Embryonic facial prominence (tissue), 1 donor: ENCODE data around the gene ADGRL3.
"Not testable (repeated sequence)": the region's sequence is repeated elsewhere in the genome, so short reads cannot be mapped to it uniquely, and the experiment has no call there.

Experiments used
- DNase-seq: peaks from one replicate; pipeline ENCODE4 v3.0.0-alpha.2; 2016; ENCODE audit errors: extremely low spot score

The ADGRL3 gene

DNA sequence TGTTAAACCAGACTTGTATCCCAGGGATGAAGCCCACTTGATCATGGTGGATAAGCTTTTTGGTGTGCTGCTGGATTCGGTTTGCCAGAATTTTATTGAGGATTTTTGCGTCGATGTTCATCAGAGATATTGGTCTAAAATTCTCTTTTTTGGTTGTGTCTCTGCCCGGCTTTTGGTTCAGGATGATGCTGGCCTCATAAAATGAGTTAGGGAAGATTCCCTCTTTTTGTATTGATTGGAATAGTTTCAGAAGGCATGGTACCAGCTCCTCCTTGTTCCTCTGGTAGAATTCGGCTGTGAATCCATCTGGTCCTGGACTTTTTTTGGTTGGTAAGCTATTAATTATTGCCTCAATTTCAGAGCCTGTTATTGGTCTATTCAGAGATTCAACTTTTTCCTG lies 556.8 kb downstream of the ADGRL3 start:
- not testable (repeated sequence) for DNase-seq

DNA sequence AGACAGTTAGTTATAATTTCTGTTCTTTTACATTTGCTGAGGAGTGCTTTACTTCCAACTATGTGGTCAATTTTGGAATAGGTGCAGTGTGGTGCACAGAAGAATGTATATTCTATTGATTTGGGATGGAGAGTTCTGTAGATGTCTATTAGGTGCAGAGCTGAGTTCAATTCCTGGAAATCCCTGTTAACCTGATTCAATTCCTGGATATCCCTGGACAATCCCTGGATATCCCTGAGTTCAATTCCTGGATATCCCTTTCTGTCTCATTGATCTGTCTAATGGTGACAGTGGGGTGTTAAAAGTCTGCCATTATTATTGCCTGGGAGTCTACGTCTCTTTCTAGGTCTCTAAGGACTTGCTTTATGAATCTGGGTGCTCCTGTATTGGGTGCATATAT lies 557.9 kb downstream of the ADGRL3 start:
- DNase-seq: not testable (repeated sequence)

DNA sequence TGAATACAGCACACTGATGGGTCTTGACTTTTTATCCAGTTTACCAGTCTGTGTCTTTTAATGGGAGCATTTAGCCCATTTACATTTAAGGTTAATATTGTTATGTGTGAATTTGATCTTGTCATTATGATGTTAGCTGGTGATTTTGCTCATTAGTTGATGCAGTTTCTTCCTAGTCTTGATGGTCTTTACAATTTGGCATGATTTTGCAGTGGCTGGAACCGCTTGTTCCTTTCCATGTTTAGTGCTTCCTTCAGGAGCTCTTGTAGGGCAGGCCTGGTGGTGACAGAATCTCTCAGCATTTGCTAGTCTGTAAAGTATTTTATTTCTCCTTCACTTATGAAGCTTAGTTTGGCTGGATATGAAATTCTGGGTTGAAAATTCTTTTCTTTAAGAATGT lies 558.5 kb downstream of the ADGRL3 start:
- DNase-seq: not testable (repeated sequence)

DNA sequence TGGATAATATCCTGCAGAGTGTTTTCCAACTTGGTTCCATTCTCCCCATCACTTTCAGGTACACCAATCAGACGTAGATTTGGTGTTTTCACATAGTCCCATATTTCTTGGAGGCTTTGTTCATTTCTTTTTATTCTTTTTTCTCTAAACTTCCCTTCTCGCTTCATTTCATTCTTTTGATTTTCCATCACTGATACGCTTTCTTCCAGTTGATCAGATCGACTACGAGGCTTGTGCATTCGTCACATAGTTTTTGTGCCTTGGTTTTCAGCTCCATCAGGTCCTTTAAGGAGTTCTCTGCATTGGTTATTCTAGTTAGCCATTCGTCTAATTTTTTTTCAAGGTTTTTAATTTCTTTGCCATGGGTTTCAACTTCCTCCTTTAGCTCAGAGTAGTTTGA lies 559.1 kb downstream of the ADGRL3 start:
- not testable (repeated sequence) for DNase-seq

DNA sequence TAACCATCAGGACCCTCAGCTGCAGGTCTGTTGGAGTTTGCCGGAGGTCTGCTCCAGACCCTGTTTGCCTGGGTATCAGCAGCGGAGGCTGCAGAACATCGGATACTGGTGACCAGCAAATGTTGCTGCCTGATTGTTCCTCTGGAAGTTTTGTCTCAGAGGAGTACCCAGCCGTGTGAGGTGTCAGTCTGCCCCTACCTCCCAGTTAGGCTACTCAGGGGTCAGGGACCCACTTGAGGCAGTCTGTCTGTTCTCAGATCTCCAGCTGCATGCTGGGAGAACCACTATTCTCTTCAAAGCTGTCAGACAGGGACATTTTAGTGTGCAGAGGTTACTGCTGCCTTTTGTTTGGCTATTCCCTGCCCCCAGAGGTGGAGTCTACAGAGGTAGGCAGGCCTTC lies 559.8 kb downstream of the ADGRL3 start:
- DNase-seq: not testable (repeated sequence)

DNA sequence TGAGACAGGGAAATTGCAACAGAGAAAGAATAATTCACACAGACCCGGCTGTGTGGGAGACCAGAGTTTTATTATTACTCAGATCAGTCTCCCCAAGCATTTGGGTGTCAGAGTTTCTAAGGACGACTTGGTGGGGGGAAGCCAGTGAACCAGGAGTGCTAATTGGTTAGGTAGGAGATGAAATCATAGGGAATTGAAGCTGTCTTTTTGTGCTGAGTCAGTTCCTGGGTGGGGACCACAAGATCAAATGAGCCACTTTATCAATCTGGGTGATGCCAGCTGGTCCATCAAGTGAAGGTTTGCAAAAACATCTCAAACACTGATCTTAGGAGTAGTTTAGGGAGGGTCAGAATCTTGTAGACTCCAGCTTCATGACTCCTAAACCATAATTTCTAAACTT lies 560.7 kb downstream of the ADGRL3 start:
- no peak for DNase-seq

DNA sequence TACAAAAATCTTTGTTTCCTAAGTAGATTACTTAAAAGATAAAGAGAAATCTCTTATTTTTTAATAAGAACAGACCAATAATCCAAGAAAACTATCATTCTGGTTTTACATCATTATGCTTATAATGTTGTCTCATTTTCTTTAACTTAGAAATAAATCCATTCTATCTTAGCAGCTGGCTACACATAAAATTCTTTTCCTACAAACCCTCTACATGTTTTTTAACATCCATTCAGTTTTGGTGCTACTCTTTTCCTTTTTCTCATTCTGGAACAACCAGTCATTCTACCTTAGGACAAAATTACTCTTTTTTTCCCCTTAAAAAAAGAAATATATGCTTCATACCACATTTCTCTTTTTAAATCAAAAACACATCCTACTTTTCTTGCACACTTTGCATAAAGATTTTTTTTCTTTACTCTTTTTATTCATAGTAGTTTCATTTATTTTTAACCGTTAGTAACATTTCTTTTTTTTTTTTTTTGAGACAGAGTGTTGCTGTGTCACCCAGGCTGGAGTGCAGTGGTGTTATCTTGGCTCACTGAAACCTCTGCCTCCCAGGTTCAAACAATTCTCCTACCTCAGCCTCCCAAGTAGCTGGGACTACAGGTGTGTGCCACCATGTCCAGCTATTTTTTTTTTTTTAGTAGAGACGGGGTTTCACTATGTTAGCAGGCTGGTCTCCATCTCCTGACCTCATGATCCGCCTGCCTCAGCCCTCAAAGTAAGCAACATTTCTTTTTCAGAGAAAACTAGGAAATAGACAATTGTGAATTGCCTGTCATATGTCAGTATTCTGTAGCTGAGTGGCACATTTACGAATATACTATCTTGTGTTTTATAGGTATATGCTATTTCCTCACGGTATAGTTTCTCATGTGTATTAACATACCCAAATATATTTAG lies 562.8 kb downstream of the ADGRL3 start:
- DNase-seq: no peak

DNA sequence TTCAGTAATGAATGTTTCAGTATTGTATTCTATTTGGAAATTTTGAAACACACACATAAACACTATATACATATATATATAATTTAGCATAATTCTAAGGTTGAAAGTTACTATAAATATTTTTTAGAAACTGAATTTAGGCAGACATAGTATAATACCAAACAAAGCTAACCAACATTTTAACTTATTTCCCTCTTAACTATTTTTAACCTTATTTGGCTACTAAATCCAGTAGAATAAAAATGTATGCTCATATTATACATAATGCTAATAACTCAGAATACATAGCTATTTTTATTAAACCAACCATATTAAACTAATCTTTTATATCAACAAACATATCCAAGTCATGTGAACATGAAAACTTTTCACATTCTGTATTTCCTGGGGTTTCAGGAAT lies 563.6 kb downstream of the ADGRL3 start:
- no peak for DNase-seq

DNA sequence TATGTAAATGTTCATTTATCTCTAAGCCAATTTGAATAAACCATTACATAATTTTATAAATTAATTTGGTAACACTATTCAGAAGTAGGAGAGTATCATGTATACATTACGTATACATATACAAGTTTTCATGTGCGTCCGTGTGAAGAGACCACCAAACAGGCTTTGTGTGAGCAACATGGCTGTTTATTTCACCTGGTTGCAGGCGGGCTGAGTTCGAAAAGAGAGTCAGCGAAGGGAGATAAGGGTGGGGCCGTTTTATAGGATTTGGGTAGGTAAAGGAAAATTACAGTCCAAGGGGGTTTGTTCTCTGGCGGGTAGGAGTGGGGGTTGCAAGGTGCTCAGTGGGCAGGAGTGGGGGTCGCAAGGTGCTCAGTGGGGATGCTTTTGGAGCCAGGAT lies 564.0 kb downstream of the ADGRL3 start:
- not testable (repeated sequence) for DNase-seq

DNA sequence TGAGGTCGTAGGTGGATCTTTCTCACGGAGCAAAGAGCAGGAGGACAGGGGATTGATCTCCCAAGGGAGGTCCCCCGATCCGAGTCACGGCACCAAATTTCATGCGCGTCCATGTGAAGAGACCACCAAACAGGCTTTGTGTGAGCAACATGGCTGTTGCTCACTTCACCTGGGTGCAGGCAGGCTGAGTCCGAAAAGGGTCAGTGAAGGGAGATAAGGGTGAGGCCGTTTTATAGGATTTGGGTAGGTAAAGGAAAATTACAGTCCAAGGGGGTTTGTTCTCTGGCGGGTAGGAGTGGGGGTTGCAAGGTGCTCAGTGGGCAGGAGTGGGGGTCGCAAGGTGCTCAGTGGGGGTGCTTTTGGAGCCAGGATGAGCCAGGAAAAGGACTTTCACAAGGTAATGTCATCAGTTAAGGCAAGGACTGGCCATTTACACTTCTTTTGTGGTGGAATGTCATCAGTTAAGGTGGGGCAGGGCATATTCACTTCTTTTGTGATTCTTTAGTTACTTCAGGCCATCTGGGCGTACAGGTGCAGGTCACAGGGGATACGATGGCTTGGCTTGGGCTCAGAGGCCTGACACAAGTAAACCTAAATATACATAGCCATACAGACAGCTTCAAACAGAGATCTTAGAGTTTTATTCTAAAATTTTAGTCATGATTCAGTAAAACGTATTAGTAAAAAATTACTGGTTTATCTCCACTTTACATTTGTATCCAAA lies 569.5 kb downstream of the ADGRL3 start:
- not testable (repeated sequence) for DNase-seq

DNA sequence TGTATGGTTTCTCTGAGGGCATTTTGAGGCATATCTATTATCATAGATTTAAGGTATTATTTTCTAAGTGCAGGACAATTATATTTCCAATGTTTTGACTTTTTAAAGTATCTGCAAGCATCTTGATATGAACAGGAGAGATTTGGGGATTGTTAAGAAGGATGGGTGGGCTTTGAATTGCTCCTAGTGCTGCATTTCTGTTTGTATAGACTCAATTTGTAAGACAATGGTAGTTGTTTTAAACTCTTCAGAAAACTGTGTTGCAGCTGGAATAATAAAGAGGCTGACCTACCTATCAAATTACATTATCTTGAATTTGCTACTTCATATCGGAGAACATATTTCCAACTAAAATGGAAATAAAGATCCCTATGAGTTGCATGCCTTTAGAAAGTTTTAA lies 570.3 kb downstream of the ADGRL3 start:
- no peak for DNase-seq

DNA sequence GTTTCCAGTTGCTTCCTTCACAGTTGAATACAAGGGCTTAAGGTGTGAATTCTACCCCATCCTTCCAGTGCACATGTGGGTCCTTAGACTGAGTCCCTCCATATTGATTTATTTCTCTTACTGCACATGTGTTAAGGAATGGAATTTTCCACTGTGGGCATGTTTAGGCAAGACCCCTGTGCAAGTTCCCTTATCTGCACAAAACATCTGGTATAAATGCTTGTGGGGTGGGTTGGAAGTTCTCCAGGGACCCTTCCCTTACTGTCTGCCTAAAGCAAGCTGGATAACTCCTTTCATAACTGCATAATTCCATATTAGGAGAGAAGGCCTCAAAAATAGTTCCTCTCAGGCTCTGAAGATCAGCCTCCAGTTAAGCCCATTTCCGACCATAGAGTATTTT lies 570.9 kb downstream of the ADGRL3 start:
- no peak for DNase-seq

DNA sequence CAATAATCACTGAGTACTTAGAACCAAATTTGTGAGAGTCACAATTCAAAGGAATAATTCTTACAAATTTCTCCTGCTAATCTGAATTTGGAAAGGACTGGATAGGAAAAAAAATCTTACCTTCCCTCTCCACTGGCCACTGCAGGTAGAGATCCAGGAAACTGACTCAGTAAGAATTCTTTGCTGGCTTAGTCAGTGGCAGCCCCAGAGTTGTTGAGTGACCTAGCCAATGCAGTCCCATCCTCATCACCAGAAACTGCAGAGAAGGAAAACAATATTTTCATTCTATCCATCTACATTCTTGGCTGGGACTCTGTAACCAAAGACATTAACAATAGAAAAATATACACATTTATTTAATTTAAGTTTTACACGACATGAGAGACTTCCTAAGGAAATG lies 572.0 kb downstream of the ADGRL3 start:
- DNase-seq: no peak

DNA sequence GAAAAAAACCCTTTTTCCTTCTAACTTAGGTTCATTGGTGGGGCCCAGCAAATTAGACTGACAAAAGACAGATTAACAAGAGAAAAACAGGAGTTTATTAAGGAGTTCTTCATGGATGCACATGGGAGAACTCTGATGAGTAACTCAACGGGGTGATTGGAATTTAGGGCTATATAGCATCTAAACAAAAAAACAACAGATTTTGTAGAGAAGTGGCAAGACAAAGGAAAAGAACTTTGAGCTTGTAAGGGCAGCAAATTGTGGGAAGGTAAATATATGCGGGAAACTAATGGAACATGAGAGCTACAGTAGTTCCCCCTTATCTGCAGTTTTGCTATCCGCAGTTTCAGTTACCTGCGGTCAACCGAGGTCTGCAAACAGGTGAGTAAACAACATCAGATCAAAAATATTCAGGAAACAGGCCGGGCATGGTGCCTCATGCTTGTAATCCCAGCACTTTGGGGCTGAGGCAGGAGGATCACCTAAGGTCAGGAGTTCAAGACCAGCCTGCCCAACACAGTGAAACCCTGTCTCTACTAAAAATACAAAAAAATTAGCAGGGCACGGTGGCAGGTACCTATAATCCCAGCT lies 573.6 kb downstream of the ADGRL3 start:
- no peak for DNase-seq

DNA sequence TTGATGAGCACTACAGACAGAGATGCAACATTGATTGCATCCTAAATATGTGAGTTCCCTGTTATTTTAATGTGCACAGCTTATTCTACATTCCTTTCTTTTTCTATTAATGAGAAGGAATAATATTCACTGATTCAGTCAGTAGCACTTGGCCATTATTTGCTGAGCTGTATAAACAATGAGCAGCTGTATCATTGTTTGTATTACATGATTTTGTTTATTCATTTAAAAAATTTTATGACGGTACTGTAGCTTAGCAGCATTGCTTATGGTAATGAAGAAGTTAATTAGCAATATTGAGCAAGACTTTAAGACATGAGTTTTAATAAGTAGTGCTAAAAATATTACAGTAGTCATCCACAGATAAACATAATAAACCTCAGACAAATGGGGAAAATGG lies 582.0 kb downstream of the ADGRL3 start:
- no peak for DNase-seq

DNA sequence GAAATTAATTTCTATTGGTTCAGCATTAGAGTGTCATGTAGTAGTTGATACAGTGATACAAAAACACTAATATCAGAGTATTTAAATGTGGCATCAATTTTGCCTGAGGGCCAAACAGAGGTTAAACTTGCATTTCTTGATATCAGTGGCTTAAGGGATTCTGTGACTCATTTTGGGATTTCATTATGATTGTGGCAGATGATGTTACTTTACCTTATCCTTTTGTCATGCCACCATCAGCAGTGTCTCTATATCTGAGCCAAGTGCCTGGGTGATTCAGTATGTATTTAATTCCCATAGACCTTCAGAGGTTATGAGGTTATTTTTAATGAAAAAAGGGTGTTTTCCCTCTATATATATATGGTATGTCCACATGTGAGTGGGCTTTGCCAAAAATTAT lies 582.9 kb downstream of the ADGRL3 start:
- DNase-seq: no peak

DNA sequence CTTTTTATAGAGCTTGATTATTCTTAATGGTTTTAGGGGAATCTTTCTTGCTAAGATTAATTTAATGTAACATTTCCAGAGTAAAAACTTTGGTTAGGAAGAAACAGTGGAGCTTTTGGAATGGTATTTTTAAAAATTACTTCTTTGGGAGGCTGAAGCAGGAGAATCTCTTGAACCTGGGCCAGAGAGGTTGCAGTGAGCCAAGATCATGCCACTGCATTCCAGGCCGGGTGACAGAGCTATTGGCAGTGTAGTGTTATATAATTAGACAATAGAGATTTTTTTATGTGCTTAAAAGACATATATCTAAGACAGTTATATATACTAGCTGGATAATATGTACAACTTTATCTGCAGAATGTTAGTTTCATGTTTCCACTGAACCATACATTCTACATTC lies 585.6 kb downstream of the ADGRL3 start:
- no peak for DNase-seq

DNA sequence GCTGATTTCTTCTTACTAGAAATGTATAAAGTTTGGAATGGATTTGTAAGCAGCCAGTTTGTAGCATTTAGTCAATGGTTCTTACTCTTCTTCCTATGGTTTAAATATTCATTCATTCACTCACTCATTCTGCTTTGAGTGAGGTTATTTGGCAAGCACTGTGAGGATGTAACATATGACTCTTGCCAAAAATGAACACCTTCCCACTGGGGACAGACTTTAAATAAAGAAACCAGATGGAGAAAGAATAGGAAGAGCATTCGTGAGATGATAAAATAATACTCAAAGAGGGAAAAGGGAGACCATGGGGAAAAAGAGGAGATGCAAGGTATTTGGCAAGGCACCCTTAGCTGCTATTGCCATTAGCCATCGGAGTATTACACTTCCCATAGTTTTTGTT lies 586.1 kb downstream of the ADGRL3 start:
- DNase-seq: no peak

DNA sequence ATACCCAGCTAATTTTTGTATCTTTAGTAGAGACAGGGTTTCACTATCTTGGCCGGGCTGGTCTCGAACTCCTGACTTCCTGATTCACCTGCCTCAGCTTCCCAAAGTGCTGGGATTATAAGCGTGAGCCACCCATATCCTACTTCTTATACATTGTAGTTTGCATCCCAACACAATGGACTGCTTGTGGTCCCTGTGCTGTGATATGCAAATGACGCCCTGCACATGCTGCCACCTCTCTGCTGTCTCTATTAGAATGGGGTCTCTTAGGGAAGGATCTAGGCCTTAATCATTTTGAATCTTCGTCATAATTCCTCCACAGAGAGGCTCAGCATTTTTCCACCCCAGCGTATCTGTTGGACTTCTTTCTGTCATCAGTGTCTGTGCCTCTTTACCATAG lies 595.9 kb downstream of the ADGRL3 start:
- DNase-seq: no peak

DNA sequence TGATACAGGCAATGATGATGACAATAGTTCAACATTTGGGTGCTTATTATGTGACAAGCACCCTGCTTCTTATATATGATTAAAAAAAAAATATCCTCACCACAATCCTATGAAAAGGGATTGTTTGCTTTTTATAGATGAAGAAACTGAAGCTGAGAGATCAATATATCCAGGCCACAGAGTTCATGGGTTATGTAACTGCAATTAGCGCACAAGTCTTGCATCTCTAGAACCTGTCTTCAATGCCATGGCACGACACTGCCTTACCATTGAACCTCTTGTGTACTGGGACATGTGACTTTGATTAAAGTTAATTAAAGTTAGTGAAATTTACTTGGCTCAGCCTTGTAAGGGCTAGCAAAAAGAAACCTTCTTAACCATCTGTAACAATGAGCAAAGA lies 599.7 kb downstream of the ADGRL3 start:
- no peak for DNase-seq

DNA sequence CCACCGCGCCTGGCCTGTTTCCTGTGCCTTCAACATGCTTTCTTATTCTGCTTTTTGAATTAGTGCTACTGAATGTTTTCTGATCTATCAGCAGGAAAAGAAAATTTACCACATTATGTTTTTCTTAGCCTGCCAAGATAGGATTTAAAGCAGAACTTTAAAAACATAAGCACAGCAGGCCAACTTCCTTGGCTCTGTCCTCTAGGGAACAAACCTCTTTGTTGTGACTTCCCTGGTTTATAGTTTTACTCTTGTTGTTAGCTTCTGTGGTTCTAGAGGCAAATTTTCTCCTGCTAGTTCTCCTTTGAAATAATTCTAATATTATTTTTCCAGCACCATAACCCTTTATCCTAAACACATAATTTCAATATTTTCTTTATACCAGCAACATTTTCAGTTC lies 605.1 kb downstream of the ADGRL3 start:
- no peak for DNase-seq

DNA sequence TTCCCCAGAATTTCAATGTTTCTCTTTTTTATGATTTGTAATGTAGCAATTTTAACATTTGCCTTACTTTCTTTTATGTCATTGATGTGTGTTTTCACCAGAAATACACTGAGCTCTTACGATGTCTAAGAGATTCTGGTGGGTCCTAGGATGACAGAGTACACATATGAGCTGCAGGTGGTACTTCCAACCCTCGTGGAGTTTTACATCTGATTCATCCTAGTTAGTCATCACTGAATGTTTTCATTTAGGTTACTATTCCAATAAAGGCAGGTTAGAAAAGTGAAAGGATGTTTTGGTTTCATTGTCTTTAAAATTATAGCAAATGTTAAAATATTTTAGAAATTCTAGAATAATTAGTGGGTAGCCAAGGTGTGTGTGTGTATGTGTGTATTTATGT lies 605.9 kb downstream of the ADGRL3 start:
- no peak for DNase-seq

DNA sequence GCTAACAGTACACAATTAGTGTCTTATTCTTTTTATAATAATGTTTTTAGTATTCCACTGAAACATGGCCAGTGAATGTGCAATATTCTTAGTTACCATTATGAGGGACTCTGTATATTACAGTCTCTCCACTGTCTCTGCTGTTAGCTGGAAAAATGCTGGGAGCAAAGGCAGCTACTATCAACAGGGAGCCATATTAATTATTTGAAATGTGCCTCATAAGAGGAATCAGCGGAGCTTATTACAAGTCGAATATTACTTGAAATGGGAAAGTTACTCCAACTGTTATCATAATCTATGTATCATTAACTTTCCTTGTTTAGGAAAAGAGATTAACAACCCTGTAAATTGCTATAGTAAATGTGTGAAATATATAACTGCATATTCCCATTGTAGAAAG lies 612.0 kb downstream of the ADGRL3 start:
- no peak for DNase-seq
